Ectodermal cell (in vitro differentiated cells): ENCODE measurements around the gene CFAP210.
"Not testable (repeated sequence)": the region's sequence is repeated elsewhere in the genome, so short reads cannot be mapped to it uniquely, and the experiment has no call there.

ENCODE experiments used
- H3K27ac ChIP-seq: 2 replicates; pipeline ENCODE4 v1.7.0; 2013; ENCODE audit warnings: mild to moderate bottlenecking, low read depth, low read length; ENCODE audit not compliant: insufficient read depth, poor library complexity, severe bottlenecking
- H3K27me3 ChIP-seq: 2 replicates; pipeline ENCODE4 v1.7.0; 2013; ENCODE audit warnings: mild to moderate bottlenecking, low read length; ENCODE audit not compliant: insufficient read depth, control insufficient read depth, poor library complexity, severe bottlenecking
- H3K36me3 ChIP-seq: one replicate; pipeline ENCODE4 v1.7.0; 2013; ENCODE audit warnings: low read length; ENCODE audit not compliant: control insufficient read depth, insufficient read depth
- H3K4me1 ChIP-seq: one replicate; pipeline ENCODE4 v1.7.0; 2013; ENCODE audit warnings: low read length; ENCODE audit not compliant: control insufficient read depth, insufficient read depth
- H3K4me3 ChIP-seq: 2 replicates; pipeline ENCODE4 v1.7.0; 2013; ENCODE audit warnings: low read depth, low read length, control low read depth; ENCODE audit not compliant: insufficient read depth
- H3K9me3 ChIP-seq: 2 replicates; pipeline ENCODE4 v1.7.0; 2013; ENCODE audit warnings: mild to moderate bottlenecking, low read length, moderate library complexity; ENCODE audit not compliant: control insufficient read depth
- WGBS, 2 experiments: methylation state at CpG; one replicate each; pipeline ENCODE4 v1.1.7; 2013; ENCODE audit warnings: missing lambda C conversion rate in 2 of 2; 5-methylcytosine and 5-hydroxymethylcytosine counted together

The CFAP210 gene

GRCh38 chr2:169596546-169596945 lies 97.7 kb downstream of the CFAP210 start:
- H3K4me3 ChIP-seq, H3K27ac ChIP-seq, H3K4me1 ChIP-seq, H3K27me3 ChIP-seq, H3K36me3 ChIP-seq, H3K9me3 ChIP-seq: not testable (repeated sequence)
- 91 to 94% methylated on average over 6 of the region's 7 CpGs for WGBS, 2 experiments
